GM12878 (cell line): ENCODE measurements around the gene KCNIP2. TPM values are rescaled to one million over a fixed set of nuclear protein-coding genes. Genes with fewer than 3 reads are reported as not detected.

Experiments used
- ATAC-seq: fragments of 200-7000 bp; cut with Tn5 transposase; 3 replicates; pipeline ENCODE4 v1.9.1; 2020; ENCODE audit warnings: mild to moderate bottlenecking, moderate library complexity
- BruUV-seq: library from RNA; stranded (reverse); fragments of 400-500 nt; replicated peaks from 2 replicates; lab custom pipeline; 2021; lab: Mats Ljungman, UMichigan
- CTCF ChIA-PET: fragments of 300-600 bp; sonication (Branson Sonifier 250); formaldehyde crosslinking; extraction: SDS; loops from one replicate; lab custom pipeline; 2021; ENCODE audit warnings: inconsistent platforms; lab: Yijun Ruan, JAX
- POLR2A ChIA-PET: fragments of 350-600 bp; formaldehyde crosslinking; extraction: SDS; loops from one replicate; lab custom pipeline; 2021; ENCODE audit warnings: inconsistent platforms; lab: Charles Lee
- RAD21 ChIA-PET: fragments of 300-600 bp; sonication (Branson Sonifier 250); formaldehyde crosslinking; loops from one replicate; lab custom pipeline; 2023; ENCODE audit warnings: antibody characterized with exemption; ENCODE audit not compliant: unreplicated experiment; lab: Charles Lee
- SMC1A ChIA-PET: fragments of 300-600 bp; sonication (Branson Sonifier 250); formaldehyde crosslinking; loops from one replicate; lab custom pipeline; 2023; ENCODE audit not compliant: unreplicated experiment, uncharacterized antibody; lab: Charles Lee
- DNase-seq: peaks from one replicate; pipeline ENCODE4 v3.0.0-alpha.2; 2011; ENCODE audit warnings: low read depth, low spot score
- FAIRE-seq: peaks from 3 replicates; lab custom pipeline; 2011; peaks lifted over from hg19 to GRCh38; lab: Jason Lieb, UNC
- H2AFZ ChIP-seq: 2 replicates; pipeline ENCODE4 v1.6.0; 2011; ENCODE audit warnings: low read depth, low read length, control low read depth; ENCODE audit not compliant: control insufficient read depth
- H3K27ac ChIP-seq: 2 replicates; pipeline ENCODE4 v1.5.1; 2011; ENCODE audit warnings: control low read depth; ENCODE audit not compliant: control insufficient read depth, insufficient read depth
- H3K27me3 ChIP-seq, 2 experiments: replicated peaks in 1 of 2; 2 replicates each; pipeline versions ENCODE4 v1.6.0 to v1.6.1; 2011; ENCODE audit warnings: low read length in 1 of 2; ENCODE audit not compliant: control insufficient read depth in 2 of 2, insufficient read depth in 2 of 2
- H3K36me3 ChIP-seq, 2 experiments: 2 replicates each; pipeline ENCODE4 v1.5.1; 2011; ENCODE audit warnings: low read length in 1 of 2; ENCODE audit not compliant: control insufficient read depth in 2 of 2, insufficient read depth in 2 of 2
- H3K4me1 ChIP-seq: 2 replicates; pipeline ENCODE4 v1.6.1; 2011; ENCODE audit warnings: mild to moderate bottlenecking, low read length, moderate library complexity, mixed read lengths; ENCODE audit not compliant: control insufficient read depth, insufficient read depth
- H3K4me2 ChIP-seq: 2 replicates; pipeline ENCODE4 v1.6.0; 2011; ENCODE audit warnings: control low read depth; ENCODE audit not compliant: control insufficient read depth, insufficient read depth
- H3K4me3 ChIP-seq: fragments of 200-600 bp; sonication (generic); 2 replicates; pipeline ENCODE4 v1.5.1; 2016
- H3K79me2 ChIP-seq: 2 replicates; pipeline ENCODE4 v1.6.0; 2011; ENCODE audit warnings: low read length; ENCODE audit not compliant: control insufficient read depth, insufficient read depth
- H3K9ac ChIP-seq: 2 replicates; pipeline ENCODE4 v1.8.0; 2011; ENCODE audit warnings: low read length, control low read depth, mixed read lengths; ENCODE audit not compliant: control insufficient read depth, insufficient read depth
- H3K9me3 ChIP-seq: replicated peaks from 3 replicates; pipeline ENCODE4 v1.5.1; 2011; ENCODE audit warnings: mild to moderate bottlenecking, low read length; ENCODE audit not compliant: control insufficient read depth, insufficient read depth
- H4K20me1 ChIP-seq: 2 replicates; pipeline ENCODE4 v1.6.0; 2011; ENCODE audit not compliant: control insufficient read depth, insufficient read depth
- HDGF ChIP-seq: fragments of 450-650 bp; IDR thresholded peaks from 2 replicates; pipeline ENCODE4 v1.6.1; 2016; ENCODE audit warnings: antibody characterized with exemption
- MEF2A ChIP-seq: IDR thresholded peaks from 2 replicates; pipeline ENCODE4 v1.6.1; 2011; ENCODE audit warnings: low read depth, mild to moderate bottlenecking, low read length, moderate library complexity; ENCODE audit not compliant: insufficient read depth
- MEF2B ChIP-seq: fragments of 450-650 bp; IDR thresholded peaks from 2 replicates; pipeline ENCODE4 v1.6.1; 2018; ENCODE audit warnings: mild to moderate bottlenecking, moderate library complexity; ENCODE audit not compliant: partially characterized antibody, poor library complexity, severe bottlenecking
- TCF12 ChIP-seq: IDR thresholded peaks from 2 replicates; pipeline ENCODE4 v1.6.1; 2011; ENCODE audit warnings: low read depth, mild to moderate bottlenecking, low read length
- TCF7 ChIP-seq: IDR thresholded peaks from 2 replicates; pipeline ENCODE4 v1.6.1; 2014; ENCODE audit warnings: antibody characterized with exemption, borderline replicate concordance
- WGBS: methylation state at CpG from one replicate; pipeline ENCODE4 v1.1.6; 2016; ENCODE audit warnings: low lambda C conversion rate; ENCODE audit not compliant: insufficient replicate concordance, insufficient coverage; ENCODE audit errors: missing lambda C conversion rate; 5-methylcytosine and 5-hydroxymethylcytosine counted together
- in situ Hi-C: fragments of 300-500 bp; cut with MboI; formaldehyde crosslinking; loops from 9 replicates; pipeline ENCODE4 v1.14.3; 2018; ENCODE audit warnings: mixed read lengths
- intact Hi-C: fragments of 100-400 bp; cut with micrococcal nuclease; formaldehyde crosslinking; loops from one replicate; pipeline ENCODE4 v1.14.2; 2022; ENCODE audit not compliant: unreplicated experiment
- polyA plus RNA-seq, 11 experiments: library from polyadenylated mRNA; depleted of rRNA in 4 of 11; unstranded in 6 of 11; stranded (reverse) in 5 of 11; fragments of >200 nt; fragmentation: Nextera tagmentation in 4 of 11; fragmentation: Illumina TruSeq in 1 of 11; extraction: Ambion mirVana in 4 of 11; extraction: Trizol in 1 of 11; gene quantifications; 1 replicate in 1 of 11; 2 replicates in 10 of 11; pipeline versions ENCODE4 v1.2.1 to v1.2.3, GENCODE V29; 2011 to 2016; ENCODE audit warnings: inconsistent platforms in 2 of 11, missing spikeins in 2 of 11, low read depth in 1 of 11
- total RNA-seq, 4 experiments: library from RNA; depleted of rRNA in 3 of 4; stranded (reverse); fragments of >200 nt in 3 of 4; fragmentation: Illumina TruSeq in 1 of 4; extraction: Trizol in 1 of 4; gene quantifications; 2 replicates each; pipeline versions ENCODE4 v1.2.1 to v1.2.3, GENCODE V29; 2013 to 2021
- TF ChIP-seq, protein P1 (sequence below): fragments of 450-650 bp; formaldehyde crosslinking; IDR thresholded peaks from 2 replicates; pipeline ENCODE4 v1.4.0; 2020; ENCODE audit warnings: mild to moderate bottlenecking, moderate library complexity
- TF ChIP-seq, protein P2 (sequence below): fragments of 450-650 bp; IDR thresholded peaks from 2 replicates; pipeline ENCODE4 v1.6.1; 2014; ENCODE audit warnings: mild to moderate bottlenecking

The KCNIP2 gene
- total and polyA plus RNA-seq, 10 of the 15 experiments (the other 5 are each of a cell fraction or from before 2014, with no cell fraction given), result 0.46 to 4.3 (median 1.7) TPM

DNA sequence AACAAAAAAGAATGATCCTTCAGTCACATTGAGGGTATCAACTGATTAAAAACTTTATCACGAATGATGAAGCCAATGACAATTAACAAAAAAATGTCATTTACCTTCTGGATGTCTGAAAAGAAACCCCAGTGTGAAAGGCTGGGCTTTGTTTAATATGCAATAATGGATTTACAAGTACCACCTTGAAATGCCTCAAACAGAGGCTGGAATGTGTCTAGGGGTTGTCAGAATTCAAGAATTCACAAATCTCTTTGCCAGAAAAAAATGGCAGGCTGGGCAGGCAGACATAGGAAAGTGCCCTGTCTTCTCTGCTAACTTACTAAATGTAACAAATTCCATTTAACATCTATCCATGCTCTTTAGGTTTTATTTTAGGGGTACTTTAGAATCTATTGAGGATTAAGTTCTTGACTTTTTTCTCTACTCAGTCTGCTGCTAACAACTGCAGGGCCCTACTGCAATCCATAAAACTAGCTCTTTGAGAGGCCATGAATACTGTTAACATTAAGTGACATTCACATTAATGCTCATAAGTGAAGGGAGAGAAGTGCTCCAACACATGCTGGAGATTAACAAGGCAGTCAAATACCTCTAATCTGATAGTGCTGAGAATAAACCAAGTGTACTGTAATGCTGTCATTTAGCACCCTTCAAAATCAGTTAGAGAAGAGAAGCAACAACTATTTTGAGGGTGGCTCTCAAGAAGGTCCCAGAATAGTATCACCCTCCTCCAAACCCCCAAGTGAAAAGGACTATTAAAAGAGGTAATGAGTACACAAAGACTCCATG is 43.1 kb upstream of the KCNIP2 start:
- ChIA-PET SMC1A (interaction anchor here (2.4 to 9.0 kb wide), 6 partner anchors 16 to 187 kb away, joined by 22 to 408 read pairs (median 63); no protein-coding TSS in a partner anchor), POLR2A (interaction anchor here (0.6 to 5.8 kb wide), 5 partner anchors 46 to 303 kb away, joined by 3 to 34 read pairs (median 4); no protein-coding TSS in a partner anchor), RAD21 (interaction anchor here (1.2 to 12.3 kb wide), 4 partner anchors 47 to 186 kb away, joined by 4 to 467 read pairs (median 113); partner anchors contain the start of gene OGA), CTCF (interaction anchor here (0.6 to 17.9 kb wide), 4 partner anchors 14 to 186 kb away, joined by 3 to 543 read pairs (median 262); partner anchors contain the start of gene KCNIP2)
- Histone ChIP-seq H3K4me2 (no peak overlapping the region), H3K4me3 (no peak overlapping the region), H3K79me2 (no peaks in the 10 kb centered on the region), H4K20me1 (no peaks in the 10 kb centered on the region), H2AFZ (no peak overlapping the region), H3K9me3 (no peaks in the 10 kb centered on the region), H3K9ac (no peak overlapping the region), H3K4me1 (peaks cover 22% of the 10 kb centered on the region), H3K36me3 (peaks cover 0 to 3% of the 10 kb centered on the region in 2 experiments; a peak in 2 of 4 replicates), H3K27me3 (no peaks in the 10 kb centered on the region), H3K27ac (no peak overlapping the region)
- 100% methylated on average over 1 of the region's 1 CpG for WGBS
- in situ Hi-C loops (no loop called here), intact Hi-C loops (no loop called here)
- FAIRE-seq (no peak), ATAC-seq (no peak), DNase-seq (no peak)
- BruUV-seq, result no TSS peak
- TF ChIP-seq MEF2B (peak; percentile 24), TCF7 (no peak), TCF12 (no peak), HDGF (no peak), MEF2A (0 out of 2 replicates have a peak, but pooled peaks have one; percentile 22)
- TF ChIP-seq, protein P1, sequence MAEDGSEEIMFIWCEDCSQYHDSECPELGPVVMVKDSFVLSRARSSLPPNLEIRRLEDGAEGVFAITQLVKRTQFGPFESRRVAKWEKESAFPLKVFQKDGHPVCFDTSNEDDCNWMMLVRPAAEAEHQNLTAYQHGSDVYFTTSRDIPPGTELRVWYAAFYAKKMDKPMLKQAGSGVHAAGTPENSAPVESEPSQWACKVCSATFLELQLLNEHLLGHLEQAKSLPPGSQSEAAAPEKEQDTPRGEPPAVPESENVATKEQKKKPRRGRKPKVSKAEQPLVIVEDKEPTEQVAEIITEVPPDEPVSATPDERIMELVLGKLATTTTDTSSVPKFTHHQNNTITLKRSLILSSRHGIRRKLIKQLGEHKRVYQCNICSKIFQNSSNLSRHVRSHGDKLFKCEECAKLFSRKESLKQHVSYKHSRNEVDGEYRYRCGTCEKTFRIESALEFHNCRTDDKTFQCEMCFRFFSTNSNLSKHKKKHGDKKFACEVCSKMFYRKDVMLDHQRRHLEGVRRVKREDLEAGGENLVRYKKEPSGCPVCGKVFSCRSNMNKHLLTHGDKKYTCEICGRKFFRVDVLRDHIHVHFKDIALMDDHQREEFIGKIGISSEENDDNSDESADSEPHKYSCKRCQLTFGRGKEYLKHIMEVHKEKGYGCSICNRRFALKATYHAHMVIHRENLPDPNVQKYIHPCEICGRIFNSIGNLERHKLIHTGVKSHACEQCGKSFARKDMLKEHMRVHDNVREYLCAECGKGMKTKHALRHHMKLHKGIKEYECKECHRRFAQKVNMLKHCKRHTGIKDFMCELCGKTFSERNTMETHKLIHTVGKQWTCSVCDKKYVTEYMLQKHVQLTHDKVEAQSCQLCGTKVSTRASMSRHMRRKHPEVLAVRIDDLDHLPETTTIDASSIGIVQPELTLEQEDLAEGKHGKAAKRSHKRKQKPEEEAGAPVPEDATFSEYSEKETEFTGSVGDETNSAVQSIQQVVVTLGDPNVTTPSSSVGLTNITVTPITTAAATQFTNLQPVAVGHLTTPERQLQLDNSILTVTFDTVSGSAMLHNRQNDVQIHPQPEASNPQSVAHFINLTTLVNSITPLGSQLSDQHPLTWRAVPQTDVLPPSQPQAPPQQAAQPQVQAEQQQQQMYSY, result no peak
- TF ChIP-seq, protein P2, sequence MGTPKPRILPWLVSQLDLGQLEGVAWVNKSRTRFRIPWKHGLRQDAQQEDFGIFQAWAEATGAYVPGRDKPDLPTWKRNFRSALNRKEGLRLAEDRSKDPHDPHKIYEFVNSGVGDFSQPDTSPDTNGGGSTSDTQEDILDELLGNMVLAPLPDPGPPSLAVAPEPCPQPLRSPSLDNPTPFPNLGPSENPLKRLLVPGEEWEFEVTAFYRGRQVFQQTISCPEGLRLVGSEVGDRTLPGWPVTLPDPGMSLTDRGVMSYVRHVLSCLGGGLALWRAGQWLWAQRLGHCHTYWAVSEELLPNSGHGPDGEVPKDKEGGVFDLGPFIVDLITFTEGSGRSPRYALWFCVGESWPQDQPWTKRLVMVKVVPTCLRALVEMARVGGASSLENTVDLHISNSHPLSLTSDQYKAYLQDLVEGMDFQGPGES, result no peak
